Stimulated activated memory B cell treated with anti-CD40 and anti-IgM and Interleukin-4, amounts not matched to agents 10 μg/mL and 1 μg/mL and 100 μg/mL, for 72 hours (primary cell): Measurements from ENCODE around the gene CCNYL1.
"Not testable (repeated sequence)": the region's sequence is repeated elsewhere in the genome, so short reads cannot be mapped to it uniquely, and the experiment has no call there.

ENCODE experiments used
- ATAC-seq: fragments of 150-1000 bp; cut with Tn5 transposase; 2 replicates; pipeline ENCODE4 v1.10.0; 2021
- H3K27ac Mint-ChIP-seq: one replicate; pipeline ENCODE4 v1.8.0; 2022; ENCODE audit warnings: mild to moderate bottlenecking, mixed read lengths
- H3K27me3 Mint-ChIP-seq: one replicate; pipeline ENCODE4 v1.8.0; 2022; ENCODE audit warnings: mixed read lengths
- H3K36me3 Mint-ChIP-seq: one replicate; pipeline ENCODE4 v1.8.0; 2022; ENCODE audit warnings: mixed read lengths
- H3K4me1 Mint-ChIP-seq: one replicate; pipeline ENCODE4 v1.8.0; 2022; ENCODE audit warnings: mixed read lengths
- H3K4me3 Mint-ChIP-seq: one replicate; pipeline ENCODE4 v1.8.0; 2022; ENCODE audit warnings: mild to moderate bottlenecking, moderate library complexity, mixed read lengths
- H3K9me3 Mint-ChIP-seq: one replicate; pipeline ENCODE4 v1.8.0; 2022; ENCODE audit warnings: mixed read lengths

CCNYL1 gene

GRCh38 chr2:207690845-207691461 is 20.5 kb upstream of the CCNYL1 start:
- not testable (repeated sequence) for ATAC-seq, H3K27me3 Mint-ChIP-seq, H3K9me3 Mint-ChIP-seq, H3K36me3 Mint-ChIP-seq, H3K4me1 Mint-ChIP-seq, H3K4me3 Mint-ChIP-seq, H3K27ac Mint-ChIP-seq

GRCh38 chr2:207692206-207693065 is 19.0 kb upstream of the CCNYL1 start:
- Mint-ChIP-seq H3K27ac (no peak overlapping the region), H3K9me3 (no peaks in the 10 kb centered on the region), H3K4me1 (peaks cover 6% of the 10 kb centered on the region), H3K27me3 (no peaks in the 10 kb centered on the region), H3K36me3 (no peaks in the 10 kb centered on the region), H3K4me3 (no peak overlapping the region)
- peak; percentile 68 for ATAC-seq

DNA sequence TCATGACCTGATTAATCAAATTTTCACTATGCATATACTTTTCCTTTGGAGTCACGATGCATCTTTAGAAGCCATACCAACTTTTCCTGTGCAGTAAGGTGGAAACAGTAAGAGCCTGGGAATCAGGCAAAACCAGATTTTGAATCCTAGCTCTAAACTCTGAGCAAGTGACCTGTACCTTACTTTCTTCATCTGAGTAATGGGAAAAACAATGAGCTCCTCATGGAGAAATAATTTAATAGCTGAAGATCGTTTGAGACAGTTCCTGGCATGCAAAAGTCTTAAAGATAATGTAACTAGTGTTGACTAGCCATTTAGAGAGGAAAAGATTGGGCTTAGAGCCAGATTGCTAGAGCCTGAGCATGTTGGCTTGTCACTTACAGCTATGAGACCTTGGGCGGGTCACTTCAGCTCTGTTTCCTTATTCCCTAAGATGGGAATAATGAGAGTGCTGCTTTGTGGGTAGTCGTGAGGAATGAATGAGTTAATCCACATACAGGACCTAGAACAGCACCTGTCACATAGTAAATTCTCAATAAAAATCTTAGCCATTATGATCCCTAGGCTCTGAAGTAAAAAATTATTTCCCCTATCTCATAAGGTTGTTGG is 17.7 kb upstream of the CCNYL1 start:
- Mint-ChIP-seq H3K27ac (no peak overlapping the region), H3K27me3 (no peaks in the 10 kb centered on the region), H3K4me1 (peaks cover 6% of the 10 kb centered on the region), H3K36me3 (no peaks in the 10 kb centered on the region), H3K9me3 (no peaks in the 10 kb centered on the region), H3K4me3 (no peak overlapping the region)
- no peak for ATAC-seq

GRCh38 chr2:207694811-207695281 is 16.6 kb upstream of the CCNYL1 start:
- Mint-ChIP-seq H3K36me3 (no peaks in the 10 kb centered on the region), H3K27ac (no peak overlapping the region), H3K27me3 (no peaks in the 10 kb centered on the region), H3K9me3 (no peaks in the 10 kb centered on the region), H3K4me3 (no peak overlapping the region), H3K4me1 (peaks cover 6% of the 10 kb centered on the region)
- no peak for ATAC-seq

- no peaks in the 10 kb centered on the region for H3K27me3 Mint-ChIP-seq
- H3K9me3 Mint-ChIP-seq = no peaks in the 10 kb centered on the region
- peaks cover 6% of the 10 kb centered on the region for H3K4me1 Mint-ChIP-seq
- H3K4me3 Mint-ChIP-seq = no peak overlapping the region
- no peaks in the 10 kb centered on the region for H3K36me3 Mint-ChIP-seq
- no peak for ATAC-seq
- H3K27ac Mint-ChIP-seq = no peak overlapping the region
Observed at GRCh38 chr2:207695293-207695692, 16.1 kb upstream of the CCNYL1 start.

DNA sequence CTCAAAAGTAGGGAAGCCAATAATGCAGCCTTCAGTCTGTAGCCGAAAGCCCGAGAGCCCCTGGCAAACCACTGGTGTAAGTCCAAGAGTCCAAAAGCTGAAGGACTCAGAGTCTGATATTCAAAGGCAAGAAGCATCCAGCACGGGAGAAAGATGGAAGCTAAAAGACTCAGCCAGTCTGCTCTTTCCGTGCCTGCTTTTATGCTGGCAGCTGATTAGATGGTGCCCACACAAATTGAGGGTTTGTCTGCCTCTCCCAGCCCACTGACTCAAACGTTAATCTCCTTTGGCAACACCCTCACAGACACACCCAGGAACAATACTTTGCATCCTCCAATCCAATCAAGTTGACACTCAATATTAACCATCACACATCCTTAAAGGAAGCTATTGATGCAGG is 14.5 kb upstream of the CCNYL1 start:
- H3K27me3 Mint-ChIP-seq, H3K27ac Mint-ChIP-seq, ATAC-seq, H3K4me1 Mint-ChIP-seq, H3K36me3 Mint-ChIP-seq, H3K4me3 Mint-ChIP-seq, H3K9me3 Mint-ChIP-seq: not testable (repeated sequence)

DNA sequence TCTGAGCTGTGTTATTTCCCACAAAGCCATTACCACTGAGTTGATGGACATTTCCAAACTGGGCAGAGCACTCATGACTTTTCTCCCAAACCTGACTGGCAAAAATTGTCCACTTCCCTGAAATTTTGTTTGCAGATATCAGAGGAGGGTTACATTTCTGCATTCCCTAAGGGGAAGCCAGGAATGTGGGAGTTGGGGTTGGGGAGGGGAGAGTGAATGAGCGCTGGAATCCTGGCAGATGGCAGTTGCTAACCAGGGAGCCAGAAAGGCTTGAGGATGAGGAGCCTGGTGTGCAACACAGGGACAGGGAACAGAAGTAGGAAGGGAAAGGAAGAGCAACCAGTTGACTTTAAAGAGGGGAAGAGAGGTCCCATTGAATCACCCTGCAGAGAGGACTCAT is 14.0 kb upstream of the CCNYL1 start:
- ATAC-seq = no peak
- H3K36me3 Mint-ChIP-seq = no peaks in the 10 kb centered on the region
- no peaks in the 10 kb centered on the region for H3K27me3 Mint-ChIP-seq
- H3K9me3 Mint-ChIP-seq = no peaks in the 10 kb centered on the region
- no peak overlapping the region for H3K27ac Mint-ChIP-seq
- peaks cover 2% of the 10 kb centered on the region for H3K4me1 Mint-ChIP-seq
- H3K4me3 Mint-ChIP-seq = no peak overlapping the region

- Mint-ChIP-seq H3K9me3 (no peaks in the 10 kb centered on the region), H3K27me3 (no peaks in the 10 kb centered on the region), H3K4me1 (no peaks in the 10 kb centered on the region), H3K36me3 (no peaks in the 10 kb centered on the region), H3K27ac (no peak overlapping the region), H3K4me3 (no peak overlapping the region)
- no peak for ATAC-seq
Observed at GRCh38 chr2:207698301-207698700, 13.1 kb upstream of the CCNYL1 start.

DNA sequence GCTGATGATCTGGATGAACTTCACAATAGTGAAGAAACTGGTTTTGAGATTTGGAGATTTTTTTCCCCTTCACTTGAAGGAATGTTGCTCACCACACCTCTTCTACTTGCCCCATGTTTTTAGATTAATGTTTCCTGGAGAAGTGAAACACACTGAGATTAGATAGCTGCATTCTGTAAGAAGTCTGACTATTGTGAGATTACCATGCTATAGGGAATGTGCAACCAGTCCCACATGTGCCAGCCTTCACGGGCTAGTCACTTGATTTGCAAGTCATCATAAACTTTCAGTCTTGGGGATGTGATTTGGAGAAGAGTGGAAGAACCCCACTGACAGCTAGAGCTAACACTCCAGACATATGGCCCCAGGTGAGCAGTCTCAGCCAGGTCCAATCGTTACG is 7.4 kb upstream of the CCNYL1 start:
- Mint-ChIP-seq H3K36me3 (no peaks in the 10 kb centered on the region), H3K9me3 (no peaks in the 10 kb centered on the region), H3K4me3 (no peak overlapping the region), H3K27ac (no peak overlapping the region), H3K4me1 (peaks cover 10% of the 10 kb centered on the region), H3K27me3 (no peaks in the 10 kb centered on the region)
- ATAC-seq = no peak

- H3K4me3 Mint-ChIP-seq = no peak overlapping the region
- no peak for ATAC-seq
- H3K27me3 Mint-ChIP-seq = no peaks in the 10 kb centered on the region
- no peaks in the 10 kb centered on the region for H3K36me3 Mint-ChIP-seq
- no peaks in the 10 kb centered on the region for H3K9me3 Mint-ChIP-seq
- H3K27ac Mint-ChIP-seq = no peak overlapping the region
- peaks cover 10% of the 10 kb centered on the region for H3K4me1 Mint-ChIP-seq
Observed at GRCh38 chr2:207704671-207705070, 6.8 kb upstream of the CCNYL1 start.

DNA sequence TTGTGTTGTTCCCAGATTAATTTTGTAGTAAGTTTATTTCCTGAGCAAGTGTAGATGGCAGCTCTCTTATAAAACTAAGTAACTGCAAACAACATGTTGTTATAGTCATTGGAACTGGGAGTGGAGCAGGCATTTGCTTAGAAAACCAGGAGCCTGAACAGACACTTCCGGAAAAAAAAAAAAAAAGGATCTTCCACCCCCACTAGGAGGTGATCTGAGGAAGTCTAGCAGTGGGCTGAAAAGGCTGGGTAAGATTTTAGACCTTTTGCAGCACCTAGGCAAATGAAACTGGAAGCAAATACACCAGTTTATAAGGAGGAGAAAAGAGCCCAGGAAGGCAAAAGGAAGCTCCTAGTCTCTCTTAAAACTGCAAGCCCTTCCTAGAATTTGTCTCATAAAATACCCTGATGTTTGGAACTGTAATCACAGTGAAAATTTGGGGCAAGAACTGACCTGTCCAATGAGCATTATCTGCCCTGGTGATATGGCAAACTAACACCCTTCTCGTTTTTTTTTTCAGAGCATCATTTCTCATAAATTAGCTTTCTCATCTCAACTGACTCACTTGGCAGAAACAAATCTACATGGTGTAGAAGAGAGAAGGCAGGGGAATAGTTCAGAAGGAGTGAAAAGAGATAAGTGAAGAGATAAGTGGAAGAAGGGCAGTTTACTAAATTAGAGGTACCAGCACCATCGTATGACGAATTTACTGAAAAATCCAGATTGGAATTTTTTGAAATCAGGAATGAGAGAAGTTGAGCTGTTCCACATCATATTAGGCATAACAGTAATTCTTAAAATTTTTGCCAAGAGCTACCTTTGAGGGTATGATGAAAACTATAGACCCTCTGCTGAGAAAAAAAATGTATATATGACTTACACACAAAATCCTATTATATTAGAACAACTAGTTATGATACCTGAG is 4.2 kb upstream of the CCNYL1 start:
- H3K36me3 Mint-ChIP-seq = no peaks in the 10 kb centered on the region
- H3K27ac Mint-ChIP-seq = no peak overlapping the region

GRCh38 chr2:207711750-207712530 is 500 bp downstream of the CCNYL1 start:
- peak; percentile 61 for ATAC-seq
- Mint-ChIP-seq H3K4me3 (peak overlapping the region; percentile 98), H3K9me3 (no peaks in the 10 kb centered on the region), H3K27me3 (no peaks in the 10 kb centered on the region), H3K36me3 (peaks cover 6% of the 10 kb centered on the region), H3K4me1 (peaks cover 33% of the 10 kb centered on the region), H3K27ac (peak overlapping the region; percentile 91)

More for the DNA sequence above, 4.2 kb upstream of the CCNYL1 start:
- H3K4me3 Mint-ChIP-seq = no peak overlapping the region
- H3K4me1 Mint-ChIP-seq = peaks cover 19% of the 10 kb centered on the region
- ATAC-seq = no peak
- H3K27me3 Mint-ChIP-seq = no peaks in the 10 kb centered on the region
- H3K9me3 Mint-ChIP-seq = no peaks in the 10 kb centered on the region

- H3K27ac Mint-ChIP-seq = no peak overlapping the region
- H3K27me3 Mint-ChIP-seq = no peaks in the 10 kb centered on the region
- peaks cover 14% of the 10 kb centered on the region for H3K36me3 Mint-ChIP-seq
- H3K4me3 Mint-ChIP-seq = no peak overlapping the region
- peaks cover 41% of the 10 kb centered on the region for H3K4me1 Mint-ChIP-seq
- no peak for ATAC-seq
- no peaks in the 10 kb centered on the region for H3K9me3 Mint-ChIP-seq
Observed at GRCh38 chr2:207716056-207716455, 4.6 kb downstream of the CCNYL1 start.

DNA sequence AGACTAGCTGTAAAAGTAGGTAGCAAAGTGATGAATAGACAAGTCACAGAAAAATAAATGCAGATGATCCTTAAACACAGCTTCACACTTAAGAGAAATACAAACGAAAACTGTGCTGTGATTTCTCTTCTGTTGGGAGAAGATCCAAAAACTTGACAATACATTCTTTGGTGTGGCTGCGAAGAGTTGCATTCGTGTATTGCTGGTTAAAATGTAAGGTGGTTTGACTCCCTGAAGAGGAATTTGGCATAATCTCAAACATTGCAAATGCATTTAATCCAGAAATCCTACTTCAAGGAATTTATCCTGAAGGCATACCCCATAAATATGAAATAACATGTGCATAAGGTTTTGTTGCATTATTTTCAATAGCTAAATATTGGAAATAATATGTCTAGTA is 7.1 kb downstream of the CCNYL1 start:
- H3K27ac Mint-ChIP-seq = no peak overlapping the region
- H3K27me3 Mint-ChIP-seq = no peaks in the 10 kb centered on the region
- no peak overlapping the region for H3K4me3 Mint-ChIP-seq
- ATAC-seq = no peak
- H3K36me3 Mint-ChIP-seq = peaks cover 14% of the 10 kb centered on the region
- peaks cover 33% of the 10 kb centered on the region for H3K4me1 Mint-ChIP-seq
- no peaks in the 10 kb centered on the region for H3K9me3 Mint-ChIP-seq
